Right atrium auricular region (tissue), 2 donors: ENCODE results near the gene COG3. TPM values are rescaled to one million over a fixed set of nuclear protein-coding genes. Genes with fewer than 3 reads are reported as not detected.

Source experiments
- DNase-seq: peaks from one replicate; pipeline ENCODE4 v3.0.0-alpha.2; 2019; ENCODE audit warnings: low spot score
- H3K27ac ChIP-seq, 2 donors: fragments of 200-600 bp; sonication (generic); 1 replicate in 1 of 2; 2 replicates in 1 of 2; pipeline ENCODE4 v1.5.1; 2016 to 2019
- H3K27me3 ChIP-seq, 2 donors: fragments of 200-600 bp; sonication (generic); one replicate each; pipeline versions ENCODE4 v1.5.1 to v1.6.0; 2017 to 2019
- H3K36me3 ChIP-seq: fragments of 200-600 bp; sonication (generic); one replicate; pipeline ENCODE4 v1.5.1; 2016
- H3K4me1 ChIP-seq, 2 donors: fragments of 200-600 bp; sonication (generic); one replicate each; pipeline versions ENCODE4 v1.5.1 to v1.6.0; 2017 to 2019
- H3K4me3 ChIP-seq, 2 donors: fragments of 200-600 bp; sonication (generic); 1 replicate in 1 of 2; 2 replicates in 1 of 2; pipeline ENCODE4 v1.5.1; 2017 to 2019; ENCODE audit warnings: mild to moderate bottlenecking in 1 of 2, moderate library complexity in 1 of 2
- H3K9me3 ChIP-seq, 2 donors: fragments of 200-600 bp; sonication (generic); one replicate each; pipeline ENCODE4 v1.5.1; 2019
- total RNA-seq, 2 donors: library from RNA; depleted of rRNA; stranded (reverse); fragments of >200 nt; gene quantifications; one replicate each; pipeline ENCODE4 v1.1.0, GENCODE V29; 2016
- TF ChIP-seq, protein P1 (sequence below), 2 donors: fragments of 200-600 bp; sonication (generic); IDR thresholded peaks; one replicate each; pipeline ENCODE4 v1.5.1; 2019; ENCODE audit warnings: antibody characterized with exemption in 2 of 2

COG3 gene
- total RNA-seq, 2 donors from 2014 or later = 15.7 to 20.3 TPM

GRCh38 chr13:45446181-45446580 is 18.6 kb upstream of the COG3 start:
- Histone ChIP-seq H3K4me3 (no peak overlapping the region), H3K9me3 (no peaks in the 10 kb centered on the region), H3K27ac (no peak overlapping the region), H3K4me1 (peaks cover 0 to 4% of the 10 kb centered on the region in 2 donors), H3K27me3 (no peaks in the 10 kb centered on the region), H3K36me3 (no peaks in the 10 kb centered on the region)
- TF ChIP-seq, protein P1, sequence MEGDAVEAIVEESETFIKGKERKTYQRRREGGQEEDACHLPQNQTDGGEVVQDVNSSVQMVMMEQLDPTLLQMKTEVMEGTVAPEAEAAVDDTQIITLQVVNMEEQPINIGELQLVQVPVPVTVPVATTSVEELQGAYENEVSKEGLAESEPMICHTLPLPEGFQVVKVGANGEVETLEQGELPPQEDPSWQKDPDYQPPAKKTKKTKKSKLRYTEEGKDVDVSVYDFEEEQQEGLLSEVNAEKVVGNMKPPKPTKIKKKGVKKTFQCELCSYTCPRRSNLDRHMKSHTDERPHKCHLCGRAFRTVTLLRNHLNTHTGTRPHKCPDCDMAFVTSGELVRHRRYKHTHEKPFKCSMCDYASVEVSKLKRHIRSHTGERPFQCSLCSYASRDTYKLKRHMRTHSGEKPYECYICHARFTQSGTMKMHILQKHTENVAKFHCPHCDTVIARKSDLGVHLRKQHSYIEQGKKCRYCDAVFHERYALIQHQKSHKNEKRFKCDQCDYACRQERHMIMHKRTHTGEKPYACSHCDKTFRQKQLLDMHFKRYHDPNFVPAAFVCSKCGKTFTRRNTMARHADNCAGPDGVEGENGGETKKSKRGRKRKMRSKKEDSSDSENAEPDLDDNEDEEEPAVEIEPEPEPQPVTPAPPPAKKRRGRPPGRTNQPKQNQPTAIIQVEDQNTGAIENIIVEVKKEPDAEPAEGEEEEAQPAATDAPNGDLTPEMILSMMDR (IDR thresholded peaks at IDR 0.05) = no peak
- DNase-seq = peak; percentile 28

GRCh38 chr13:45447050-45447661 is 17.6 kb upstream of the COG3 start:
- no peaks in the 10 kb centered on the region for H3K27me3 ChIP-seq
- no peaks in the 10 kb centered on the region for H3K4me1 ChIP-seq
- DNase-seq = no peak
- no peaks in the 10 kb centered on the region for H3K36me3 ChIP-seq
- TF ChIP-seq, protein P1 (IDR thresholded peaks at IDR 0.05) = no peak
- H3K27ac ChIP-seq = no peak overlapping the region
- H3K9me3 ChIP-seq = no peaks in the 10 kb centered on the region
- H3K4me3 ChIP-seq = no peak overlapping the region

GRCh38 chr13:45448965-45449559 is 15.7 kb upstream of the COG3 start:
- no peak for DNase-seq
- H3K9me3 ChIP-seq = no peaks in the 10 kb centered on the region
- H3K4me3 ChIP-seq = no peak overlapping the region
- TF ChIP-seq, protein P1 (IDR thresholded peaks at IDR 0.05) = no peak
- H3K27ac ChIP-seq = no peak overlapping the region
- H3K36me3 ChIP-seq = no peaks in the 10 kb centered on the region
- H3K27me3 ChIP-seq = no peaks in the 10 kb centered on the region
- H3K4me1 ChIP-seq = no peaks in the 10 kb centered on the region

DNA sequence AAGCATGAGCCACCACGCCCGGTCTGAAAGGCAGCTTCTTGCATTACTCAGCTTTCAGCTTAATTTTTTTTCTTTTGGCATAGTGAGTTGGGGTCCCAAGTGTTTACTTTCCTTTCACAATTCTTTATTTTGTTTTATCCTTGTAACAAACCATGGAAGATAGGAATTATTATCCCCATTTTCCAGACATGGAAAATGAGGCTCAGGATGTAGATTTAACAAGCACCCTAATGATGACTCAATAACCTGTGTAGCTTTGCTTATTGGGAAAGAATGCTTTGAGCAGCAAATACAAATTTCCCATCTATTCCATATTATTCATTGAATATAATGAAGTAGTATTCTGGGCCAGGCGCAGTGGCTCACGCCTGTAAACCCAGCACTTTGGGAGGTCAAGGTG is 13.5 kb upstream of the COG3 start:
- Histone ChIP-seq H3K4me1 (no peaks in the 10 kb centered on the region), H3K36me3 (no peaks in the 10 kb centered on the region), H3K4me3 (no peak overlapping the region), H3K27me3 (no peaks in the 10 kb centered on the region), H3K27ac (no peak overlapping the region), H3K9me3 (no peaks in the 10 kb centered on the region)
- TF ChIP-seq, protein P1 (IDR thresholded peaks at IDR 0.05) = no peak
- no peak for DNase-seq

- H3K27me3 ChIP-seq = no peaks in the 10 kb centered on the region
- DNase-seq = no peak
- H3K36me3 ChIP-seq = no peaks in the 10 kb centered on the region
- no peaks in the 10 kb centered on the region for H3K4me1 ChIP-seq
- no peak overlapping the region for H3K4me3 ChIP-seq
- no peak overlapping the region for H3K27ac ChIP-seq
- TF ChIP-seq, protein P1 (IDR thresholded peaks at IDR 0.05) = no peak
- H3K9me3 ChIP-seq = no peaks in the 10 kb centered on the region
Measured at GRCh38 chr13:45454204-45454603, 10.5 kb upstream of the COG3 start.
